ENCODE data around the gene OR52L1.
"Not testable (repeated sequence)": the region's sequence is repeated elsewhere in the genome, so short reads cannot be mapped to it uniquely, and the experiment has no call there.

The OR52L1 gene

GRCh38 chr11:5986885-5987284, at the start of gene OR52L1:
TSS of gene OR52L1 (minus strand) at chr11:5986985. CDS start at chr11:5986930, 55 bp downstream.
- in situ Hi-C loops (cut with MboI; ENCODE audit: low sequenced_read_pairs), result no loop called here

GRCh38 chr11:6030708-6031405, 44.1 kb upstream of the OR52L1 start, which contains the start of gene OR56A1:
TSS of gene OR56A1 (minus strand) at chr11:6030758. CDS start at chr11:6027692, 3,066 bp downstream.
- in situ Hi-C loops (cut with MboI; ENCODE audit: low sequenced_read_pairs), result no loop called here

- in situ Hi-C loops (cut with MboI; ENCODE audit: low sequenced_read_pairs), result no loop called here
These were observed 40.7 kb upstream of the OR52L1 start for GRCh38 chr11:6027501-6027900.

GRCh38 chr11:6025056-6025455, 38.3 kb upstream of the OR52L1 start:
- in situ Hi-C loops (cut with MboI; ENCODE audit: low sequenced_read_pairs), result no loop called here

- in situ Hi-C loops (cut with MboI; ENCODE audit: low sequenced_read_pairs), result loop anchor here (25.0 kb wide), 1 partner anchor 314 kb away; no protein-coding TSS in a partner anchor
These were observed 36.2 kb upstream of the OR52L1 start for GRCh38 chr11:6022956-6023355.

GRCh38 chr11:6013042-6013441, 26.3 kb upstream of the OR52L1 start:
- in situ Hi-C loops (cut with MboI; ENCODE audit: low sequenced_read_pairs), result loop anchor here (25.0 kb wide), 1 partner anchor 324 kb away; no protein-coding TSS in a partner anchor

- in situ Hi-C loops (cut with MboI; ENCODE audit: low sequenced_read_pairs), result loop anchor here (25.0 kb wide), 1 partner anchor 325 kb away; no protein-coding TSS in a partner anchor
These were observed 25.4 kb upstream of the OR52L1 start for GRCh38 chr11:6012035-6012668.

- in situ Hi-C loops (cut with MboI; ENCODE audit: low sequenced_read_pairs), result loop anchor here (25.0 kb wide), 1 partner anchor 330 kb away; no protein-coding TSS in a partner anchor
These were observed 20.1 kb upstream of the OR52L1 start, which contains the start of gene OR56A4 for GRCh38 chr11:6006846-6007245. TSS of gene OR56A4 (minus strand) at chr11:6006946. CDS start at chr11:6002992, 3,954 bp downstream.

GRCh38 chr11:6006395-6006794, 19.6 kb upstream of the OR52L1 start:
- in situ Hi-C loops (cut with MboI; ENCODE audit: low sequenced_read_pairs), result loop anchor here (25.0 kb wide), 1 partner anchor 331 kb away; no protein-coding TSS in a partner anchor

- in situ Hi-C loops (cut with MboI; ENCODE audit: low sequenced_read_pairs), result loop anchor here (25.0 kb wide), 1 partner anchor 335 kb away; no protein-coding TSS in a partner anchor
These were observed 15.5 kb upstream of the OR52L1 start for GRCh38 chr11:6002202-6002699.

- in situ Hi-C loops (cut with MboI; ENCODE audit: low sequenced_read_pairs), result no loop called here
These were observed 8.0 kb upstream of the OR52L1 start for GRCh38 chr11:5994791-5995190.

GRCh38 chr11:5992604-5993251, 5.9 kb upstream of the OR52L1 start:
- in situ Hi-C loops (cut with MboI; ENCODE audit: low sequenced_read_pairs), result no loop called here

- in situ Hi-C loops (cut with MboI; ENCODE audit: low sequenced_read_pairs), result no loop called here
These were observed 5.4 kb upstream of the OR52L1 start for GRCh38 chr11:5992150-5992549.

GRCh38 chr11:5989203-5989602, 2.4 kb upstream of the OR52L1 start:
- in situ Hi-C loops (cut with MboI; ENCODE audit: low sequenced_read_pairs), result no loop called here

- in situ Hi-C loops (cut with MboI; ENCODE audit: low sequenced_read_pairs), result no loop called here
These were observed 3.3 kb downstream of the OR52L1 start for GRCh38 chr11:5983443-5983842.

GRCh38 chr11:5973530-5973929, 13.3 kb downstream of the OR52L1 start:
- in situ Hi-C loops (cut with MboI; ENCODE audit: low sequenced_read_pairs), result no loop called here

GRCh38 chr11:5968394-5968793, 18.4 kb downstream of the OR52L1 start, which contains the start of gene OR56A5:
TSS of gene OR56A5 (minus strand) at chr11:5968494. CDS start at chr11:5968494, 0 bp downstream.
- in situ Hi-C loops (cut with MboI; ENCODE audit: low sequenced_read_pairs), result no loop called here

- in situ Hi-C loops (cut with MboI; ENCODE audit: low sequenced_read_pairs), result no loop called here
These were observed 19.1 kb downstream of the OR52L1 start for GRCh38 chr11:5967708-5968107.

- in situ Hi-C loops (cut with MboI; ENCODE audit: low sequenced_read_pairs), result no loop called here
These were observed 19.8 kb downstream of the OR52L1 start for GRCh38 chr11:5966958-5967357.

- in situ Hi-C loops (cut with MboI; ENCODE audit: low sequenced_read_pairs), result not testable (repeated sequence)
These were observed 26.0 kb downstream of the OR52L1 start for GRCh38 chr11:5960704-5961320.

GRCh38 chr11:5955586-5955985, 31.2 kb downstream of the OR52L1 start:
- in situ Hi-C loops (cut with MboI; ENCODE audit: low sequenced_read_pairs), result no loop called here

All from HL-60/S4 (cell line).